GM21619 (cell line): Measurements from ENCODE around the gene TAS1R1.

Experiments
- ATAC-seq: cut with Tn5 transposase; IDR thresholded peaks from one replicate; pipeline ENCODE4 v1.9.1; 2021; ENCODE audit not compliant: unreplicated experiment

The TAS1R1 gene

DNA sequence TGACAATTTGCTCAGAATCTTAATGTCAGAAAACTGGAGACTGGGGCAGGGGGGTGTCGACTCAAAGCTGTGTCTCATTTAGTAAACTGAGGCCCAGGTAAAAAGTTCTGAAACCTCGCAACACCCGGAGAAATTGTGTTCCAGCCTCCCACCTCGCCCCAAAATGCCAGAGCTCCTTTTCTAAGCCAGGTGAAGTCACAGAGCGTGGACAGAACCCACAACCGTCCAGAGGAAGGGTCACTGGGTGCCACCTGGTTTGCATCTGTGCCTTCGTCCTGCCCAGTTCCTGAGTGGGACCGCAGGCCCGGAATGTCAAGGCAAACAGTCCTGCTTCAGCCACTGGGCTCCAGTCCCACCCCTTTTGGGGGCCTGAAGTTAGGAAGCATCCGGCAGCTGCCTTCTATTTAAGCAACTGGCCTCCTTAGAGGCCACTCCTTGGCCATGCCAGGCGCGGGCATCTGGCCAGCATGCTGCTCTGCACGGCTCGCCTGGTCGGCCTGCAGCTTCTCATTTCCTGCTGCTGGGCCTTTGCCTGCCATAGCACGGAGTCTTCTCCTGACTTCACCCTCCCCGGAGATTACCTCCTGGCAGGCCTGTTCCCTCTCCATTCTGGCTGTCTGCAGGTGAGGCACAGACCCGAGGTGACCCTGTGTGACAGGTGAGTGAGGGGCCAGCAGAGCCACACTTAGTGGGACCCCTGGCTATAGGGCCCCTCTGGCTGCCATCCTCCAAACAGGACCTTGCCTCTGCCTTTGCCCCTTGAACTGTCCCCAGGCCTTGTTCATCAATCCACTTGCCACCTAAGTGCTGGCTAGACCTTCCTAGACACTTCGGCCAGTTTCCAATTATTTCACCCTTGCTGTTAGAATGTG is at the start of gene TAS1R1:
TSS of gene TAS1R1 (plus strand) at position 401 of the 872 bp plus-strand sequence. CDS start at position 468, 67 bp downstream.
- ATAC-seq, result no peak

GRCh38 chr1:6505367-6506209 is 49.5 kb upstream of the TAS1R1 start:
- no peak for ATAC-seq

DNA sequence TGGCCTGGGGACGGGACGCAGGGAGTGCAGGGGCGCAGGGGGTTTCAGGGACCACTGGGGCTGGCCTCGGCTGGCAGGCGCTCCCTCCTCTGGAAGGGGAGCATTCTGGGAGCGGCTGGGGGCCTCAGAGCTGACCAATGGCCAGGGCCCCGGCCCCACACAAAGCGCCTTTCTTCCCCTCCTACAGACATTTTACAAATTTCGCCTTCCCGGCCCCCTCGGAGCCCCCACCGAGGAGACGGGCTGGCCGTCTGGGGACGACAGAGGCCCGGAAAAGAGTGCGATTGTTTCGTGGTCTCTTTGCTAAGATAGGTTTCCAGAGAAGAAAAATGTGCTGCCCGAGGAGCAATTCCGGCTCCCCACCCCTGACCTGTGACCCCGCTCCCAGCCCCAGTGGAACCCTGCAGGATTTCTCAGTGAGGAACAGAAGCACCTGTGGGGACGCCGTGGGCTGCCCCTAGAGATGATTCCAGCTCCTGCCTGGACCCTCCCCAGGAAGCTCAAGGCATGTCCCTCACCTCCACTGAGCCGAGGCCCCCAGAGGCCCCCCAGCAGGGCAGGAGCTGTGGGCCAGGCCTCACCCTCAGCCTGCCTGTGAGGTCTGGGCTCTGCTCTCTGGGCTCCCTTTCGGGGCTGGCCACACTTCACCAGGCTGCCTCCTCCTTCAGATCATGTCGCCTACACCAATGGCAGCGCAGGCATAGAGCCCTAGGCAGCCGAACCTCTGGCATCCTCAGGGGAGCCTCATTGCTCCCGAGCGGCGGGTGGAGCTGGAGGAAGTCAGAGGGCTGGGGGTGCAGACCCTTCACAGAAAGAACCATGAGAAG is 48.7 kb upstream of the TAS1R1 start:
- no peak for ATAC-seq

- ATAC-seq, result no peak
Measured at GRCh38 chr1:6507037-6507428, 48.1 kb upstream of the TAS1R1 start.

DNA sequence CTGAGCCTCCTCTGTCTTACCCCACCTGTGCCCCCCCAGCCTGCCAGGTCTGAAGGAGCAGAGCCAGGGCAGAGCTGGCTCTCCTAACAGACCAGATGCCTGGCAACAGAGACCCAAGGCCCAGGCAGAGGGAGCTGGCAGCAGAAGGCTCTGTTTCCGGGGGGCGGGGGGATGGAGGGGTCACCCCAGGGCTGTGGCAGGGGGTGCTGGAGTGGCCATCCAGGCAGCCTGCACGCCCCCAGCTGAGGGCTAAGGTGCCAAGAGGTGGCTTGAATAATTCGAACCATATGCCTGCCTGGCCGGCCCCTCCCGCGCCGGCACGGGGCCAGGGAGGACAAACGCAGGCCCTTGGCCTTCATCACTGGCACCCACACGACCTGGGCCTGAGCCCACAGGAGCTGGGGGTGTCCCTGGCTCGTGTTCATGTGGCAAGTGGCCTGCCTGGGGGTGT is 47.6 kb upstream of the TAS1R1 start:
- ATAC-seq, result no peak

DNA sequence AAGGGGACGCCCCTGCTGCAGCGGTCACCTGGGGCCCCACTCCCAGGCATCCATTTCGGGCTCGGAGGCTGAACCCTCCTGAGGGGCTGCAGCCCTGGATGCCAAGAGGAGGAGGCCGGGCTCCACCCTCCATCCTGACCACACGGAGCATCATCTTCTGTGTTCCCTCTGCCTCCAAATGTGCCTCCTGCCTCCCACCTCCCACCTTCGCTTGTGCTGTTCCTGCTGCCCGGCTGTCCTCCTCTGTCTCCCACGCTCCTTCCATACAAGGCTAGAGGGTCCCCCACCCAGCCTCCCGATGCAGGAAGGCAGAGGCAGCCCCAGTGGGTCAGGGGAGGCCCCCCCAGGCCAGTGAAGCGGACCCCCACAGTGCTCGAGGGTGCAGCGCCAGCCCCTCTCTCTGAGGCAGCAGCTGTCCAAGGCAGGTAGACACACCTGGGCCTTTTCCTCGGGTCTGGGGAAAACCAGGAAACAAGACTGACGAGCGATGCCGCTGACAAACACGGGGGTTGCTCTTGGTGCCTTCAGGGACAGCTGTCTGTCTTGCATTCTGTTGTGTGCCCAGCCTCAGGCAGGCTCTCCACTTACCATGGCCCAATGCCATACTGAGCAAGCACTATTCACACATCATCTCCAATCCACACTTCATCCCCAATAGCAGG is 46.8 kb upstream of the TAS1R1 start:
- no peak for ATAC-seq

GRCh38 chr1:6508816-6509189 is 46.3 kb upstream of the TAS1R1 start:
- ATAC-seq, result no peak

GRCh38 chr1:6509220-6509918 is 45.7 kb upstream of the TAS1R1 start:
- no peak for ATAC-seq

DNA sequence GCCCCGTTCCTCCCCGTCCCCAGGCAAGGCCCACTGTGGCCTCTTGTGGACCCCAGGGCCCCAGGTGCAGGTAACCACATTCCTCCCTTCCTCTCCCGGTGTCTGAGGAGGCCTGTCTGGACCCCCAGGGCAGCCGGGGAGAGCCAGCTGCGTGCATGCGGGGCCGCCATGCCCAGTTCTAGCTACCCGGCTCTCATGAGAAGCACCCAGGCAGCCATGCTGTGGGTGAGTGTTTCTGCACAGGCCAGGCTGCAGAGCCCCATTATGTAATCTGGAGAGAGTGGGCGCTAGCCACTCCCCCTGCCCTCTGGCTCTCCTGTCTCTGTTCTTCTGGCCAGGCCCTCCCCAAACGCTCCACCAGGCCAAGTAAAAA is 45.2 kb upstream of the TAS1R1 start:
- no peak for ATAC-seq

GRCh38 chr1:6510493-6510892 is 44.6 kb upstream of the TAS1R1 start:
- ATAC-seq, result no peak

- no peak for ATAC-seq
Measured at GRCh38 chr1:6511056-6511455, 44.1 kb upstream of the TAS1R1 start.

DNA sequence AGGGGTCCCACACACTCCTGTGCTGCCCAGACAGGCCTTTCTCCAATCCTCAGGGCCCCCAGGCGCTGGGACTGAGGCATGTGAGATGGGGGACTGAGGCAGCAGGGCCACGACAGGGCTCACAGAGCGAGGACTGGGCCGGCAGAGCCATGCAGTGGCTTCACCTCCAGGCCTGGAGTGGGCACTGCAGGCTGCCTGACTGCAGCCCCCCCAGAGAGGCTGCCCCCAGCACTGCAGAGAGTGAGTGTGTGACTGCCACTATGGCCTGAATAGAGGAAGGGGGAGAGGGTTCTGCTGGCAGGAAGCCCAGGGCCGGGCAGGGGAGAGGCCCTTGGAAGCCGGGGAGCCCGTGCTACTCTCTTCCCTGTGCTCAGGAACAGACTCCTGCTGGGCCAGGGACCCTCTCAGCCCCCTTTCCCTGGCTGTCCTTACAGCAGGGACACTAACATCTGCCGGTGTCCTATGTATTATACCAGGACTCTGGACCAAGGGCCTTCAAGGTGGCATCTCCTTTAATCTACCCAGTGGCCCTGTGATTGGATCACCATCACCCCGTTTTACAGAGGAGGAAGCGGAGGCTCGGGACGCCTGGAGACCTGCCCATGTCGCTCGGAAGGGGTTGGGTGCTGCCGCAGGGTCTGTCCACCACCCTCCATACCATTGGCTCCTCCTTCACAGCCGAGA is 43.4 kb upstream of the TAS1R1 start:
- no peak for ATAC-seq

DNA sequence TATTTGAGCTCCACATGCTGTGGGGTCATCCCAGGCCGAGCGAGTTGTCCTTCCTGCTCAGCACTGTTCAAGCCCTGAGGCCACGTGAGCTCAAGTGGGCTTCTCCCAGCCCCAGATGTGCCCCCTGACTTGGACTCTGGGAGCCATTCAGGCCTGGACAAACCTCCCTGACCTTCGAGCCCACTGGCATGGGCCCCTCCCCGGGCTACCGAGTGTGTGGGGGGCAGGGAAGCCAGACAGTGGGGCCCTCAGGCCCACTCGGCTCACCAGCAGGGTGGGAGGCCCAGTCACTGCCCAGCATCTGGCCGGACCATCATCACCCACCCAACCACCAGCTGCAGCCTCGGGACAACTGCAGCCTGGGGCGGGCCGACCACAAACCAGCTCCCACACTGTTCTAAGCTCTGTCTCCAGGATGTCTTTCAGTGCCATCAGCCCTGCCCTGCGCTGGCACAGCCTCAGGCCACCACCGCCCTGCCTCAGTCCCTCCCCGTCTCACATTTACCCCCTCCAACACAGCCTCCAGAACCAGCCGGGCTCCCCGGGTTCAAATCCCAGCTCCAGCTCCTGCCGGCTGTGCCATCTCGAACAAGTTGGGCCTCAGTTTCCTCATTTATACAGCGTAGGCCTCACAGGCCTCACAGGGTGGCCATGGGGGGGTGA is 42.7 kb upstream of the TAS1R1 start:
- ATAC-seq, result no peak

GRCh38 chr1:6512908-6513280 is 42.2 kb upstream of the TAS1R1 start:
- no peak for ATAC-seq

DNA sequence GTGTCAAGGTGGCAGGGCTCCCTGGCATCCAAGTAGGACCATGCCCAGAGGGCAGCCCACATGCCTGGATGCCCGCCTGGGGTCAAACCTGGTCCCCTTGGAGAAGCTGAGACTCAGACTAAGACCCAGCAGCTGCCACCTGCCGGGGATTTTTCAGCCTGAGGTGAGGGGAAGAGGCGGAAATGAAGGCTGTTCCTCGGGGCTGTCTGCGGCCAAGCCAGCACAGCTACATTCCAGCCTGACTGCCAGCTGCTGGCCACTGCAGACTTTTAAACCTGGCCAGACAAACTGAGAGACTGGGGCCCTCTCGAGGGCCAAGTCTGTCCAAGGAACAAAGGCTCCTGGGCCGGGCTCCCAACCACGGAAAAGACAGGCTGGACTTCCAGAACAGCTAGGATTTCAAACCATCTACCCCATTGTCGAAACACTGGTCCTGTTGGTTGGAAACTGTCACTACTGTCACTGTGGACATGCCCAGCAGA is 41.7 kb upstream of the TAS1R1 start:
- no peak for ATAC-seq

DNA sequence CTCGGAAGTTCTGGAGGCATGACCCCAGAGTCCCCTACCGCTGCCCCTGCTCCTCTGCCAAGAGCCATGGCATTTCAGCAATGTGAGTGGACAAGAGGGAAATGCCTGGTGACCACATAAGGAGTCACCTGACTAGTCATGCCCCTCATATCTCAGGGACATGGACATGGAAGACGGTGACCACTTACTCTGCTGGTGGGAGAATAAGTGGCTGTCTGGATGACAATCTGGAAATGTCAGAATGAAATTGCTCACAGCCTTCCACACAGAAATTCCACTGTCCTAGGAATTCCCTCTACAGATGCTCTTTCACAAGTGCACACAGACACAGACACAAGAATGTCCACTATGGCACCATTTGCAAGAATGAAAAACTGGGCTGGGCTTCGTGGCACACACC is 39.3 kb upstream of the TAS1R1 start:
- no peak for ATAC-seq

DNA sequence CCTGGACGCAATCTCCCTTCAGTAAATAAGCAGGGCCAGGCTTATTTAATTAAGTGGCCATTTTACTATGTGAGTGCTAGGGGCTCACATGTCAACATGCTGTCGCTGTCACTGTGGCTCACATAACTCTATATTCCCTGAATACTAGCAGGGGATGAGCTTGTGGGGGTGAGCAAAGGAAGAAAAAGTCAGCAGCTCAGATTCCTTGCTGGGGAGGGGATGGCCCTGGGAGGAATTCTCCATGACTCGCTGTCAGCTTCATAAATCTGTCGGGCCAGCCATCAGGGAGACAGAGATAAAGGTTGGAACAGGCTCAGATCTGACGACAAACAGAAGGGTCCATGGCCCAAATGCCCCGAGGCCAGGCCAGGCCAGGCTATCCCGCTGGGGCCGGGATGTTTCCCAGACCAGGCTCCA is 37.7 kb upstream of the TAS1R1 start:
- ATAC-seq, result no peak

GRCh38 chr1:6519491-6519934 is 35.6 kb upstream of the TAS1R1 start:
- no peak for ATAC-seq
